Bronchial epithelial cell (primary cell): ENCODE data around the gene NBEA. TPM values are rescaled to one million over a fixed set of nuclear protein-coding genes. Genes with fewer than 3 reads are reported as not detected.

Source experiments
- DNase-seq: peaks from one replicate; pipeline ENCODE4 v3.0.0-alpha.2; 2010; ENCODE audit warnings: low read depth
- FAIRE-seq: peaks from 2 replicates; lab custom pipeline; 2011; peaks lifted over from hg19 to GRCh38; lab: Jason Lieb, UNC
- H3K27me3 ChIP-seq: 2 replicates; pipeline ENCODE4 v1.5.1; 2011; ENCODE audit warnings: low read length; ENCODE audit not compliant: control insufficient read depth, insufficient read depth
- H3K36me3 ChIP-seq: 2 replicates; pipeline ENCODE4 v1.5.1; 2011; ENCODE audit warnings: low read length; ENCODE audit not compliant: control insufficient read depth, insufficient read depth
- H3K4me3 ChIP-seq: 2 replicates; pipeline ENCODE4 v1.5.1; 2011; ENCODE audit warnings: mild to moderate bottlenecking, low read depth, low read length, control low read depth
- total RNA-seq: library from RNA; depleted of rRNA; stranded (reverse); fragments of >200 nt; gene quantifications from 2 replicates; pipeline ENCODE4 v1.2.1, GENCODE V29; 2014
- TF ChIP-seq, protein P1 (sequence below): IDR thresholded peaks from 2 replicates; pipeline ENCODE4 v1.5.1; 2011; ENCODE audit warnings: mild to moderate bottlenecking, moderate library complexity, low read length, control low read depth, inconsistent platforms; ENCODE audit not compliant: insufficient read depth, severe bottlenecking

NBEA gene
- total RNA-seq, 1 donor from 2014 or later = 0.53 TPM

DNA sequence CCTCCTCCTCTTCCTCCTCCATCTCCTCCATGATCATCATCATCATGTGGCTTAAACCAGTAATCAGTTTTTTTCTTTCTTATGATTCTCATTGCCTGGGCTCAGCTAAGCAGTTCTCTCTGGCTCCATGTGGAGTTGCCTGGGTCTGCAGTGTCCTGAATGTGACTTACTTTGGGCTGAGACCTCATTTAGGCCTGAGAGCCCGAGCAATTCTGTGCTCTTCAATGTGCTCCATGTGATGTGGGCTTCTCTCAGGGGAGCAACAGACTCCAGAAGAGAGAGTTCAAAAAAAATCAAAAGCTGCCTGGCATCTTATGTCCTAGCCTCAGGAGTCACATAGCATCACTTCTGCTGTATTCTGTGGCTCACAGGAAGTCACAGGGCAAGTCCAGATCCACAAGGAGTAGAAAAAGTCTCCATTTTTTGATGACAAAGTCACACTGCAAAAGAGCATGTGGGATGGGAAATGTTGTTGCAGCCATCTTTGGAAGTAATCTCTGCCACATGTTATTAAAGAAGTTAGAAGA, 405.7 kb downstream of the NBEA start:
- no peaks in the 10 kb centered on the region for H3K36me3 ChIP-seq
- TF ChIP-seq, protein P1, sequence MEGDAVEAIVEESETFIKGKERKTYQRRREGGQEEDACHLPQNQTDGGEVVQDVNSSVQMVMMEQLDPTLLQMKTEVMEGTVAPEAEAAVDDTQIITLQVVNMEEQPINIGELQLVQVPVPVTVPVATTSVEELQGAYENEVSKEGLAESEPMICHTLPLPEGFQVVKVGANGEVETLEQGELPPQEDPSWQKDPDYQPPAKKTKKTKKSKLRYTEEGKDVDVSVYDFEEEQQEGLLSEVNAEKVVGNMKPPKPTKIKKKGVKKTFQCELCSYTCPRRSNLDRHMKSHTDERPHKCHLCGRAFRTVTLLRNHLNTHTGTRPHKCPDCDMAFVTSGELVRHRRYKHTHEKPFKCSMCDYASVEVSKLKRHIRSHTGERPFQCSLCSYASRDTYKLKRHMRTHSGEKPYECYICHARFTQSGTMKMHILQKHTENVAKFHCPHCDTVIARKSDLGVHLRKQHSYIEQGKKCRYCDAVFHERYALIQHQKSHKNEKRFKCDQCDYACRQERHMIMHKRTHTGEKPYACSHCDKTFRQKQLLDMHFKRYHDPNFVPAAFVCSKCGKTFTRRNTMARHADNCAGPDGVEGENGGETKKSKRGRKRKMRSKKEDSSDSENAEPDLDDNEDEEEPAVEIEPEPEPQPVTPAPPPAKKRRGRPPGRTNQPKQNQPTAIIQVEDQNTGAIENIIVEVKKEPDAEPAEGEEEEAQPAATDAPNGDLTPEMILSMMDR = no peak
- no peak for FAIRE-seq

DNA sequence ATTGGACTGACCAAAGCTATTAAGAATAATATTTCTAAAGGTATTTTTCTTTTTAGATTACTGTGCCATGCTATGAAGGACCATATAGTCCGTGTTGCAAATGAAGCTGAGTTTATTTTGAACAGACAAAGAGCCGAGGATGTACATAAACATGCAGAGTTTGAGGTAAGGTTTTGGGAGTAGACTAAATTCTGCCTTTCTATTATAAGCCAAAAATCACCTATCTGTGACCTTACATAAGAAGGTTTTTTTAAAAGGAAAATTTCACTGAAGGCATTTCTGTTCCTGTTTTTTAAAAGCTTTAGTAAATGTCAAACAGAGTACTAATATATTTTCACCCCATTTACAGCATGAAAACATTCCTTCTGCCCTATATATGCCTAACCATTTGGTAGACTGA, 407.0 kb downstream of the NBEA start:
- no peaks in the 10 kb centered on the region for H3K27me3 ChIP-seq
- H3K4me3 ChIP-seq = no peak overlapping the region
- TF ChIP-seq, protein P1 = no peak
- no peaks in the 10 kb centered on the region for H3K36me3 ChIP-seq
- DNase-seq (no peak), FAIRE-seq (no peak)

More for the DNA sequence above, 405.7 kb downstream of the NBEA start:
- no peak for DNase-seq
- no peaks in the 10 kb centered on the region for H3K27me3 ChIP-seq
- no peak overlapping the region for H3K4me3 ChIP-seq

DNA sequence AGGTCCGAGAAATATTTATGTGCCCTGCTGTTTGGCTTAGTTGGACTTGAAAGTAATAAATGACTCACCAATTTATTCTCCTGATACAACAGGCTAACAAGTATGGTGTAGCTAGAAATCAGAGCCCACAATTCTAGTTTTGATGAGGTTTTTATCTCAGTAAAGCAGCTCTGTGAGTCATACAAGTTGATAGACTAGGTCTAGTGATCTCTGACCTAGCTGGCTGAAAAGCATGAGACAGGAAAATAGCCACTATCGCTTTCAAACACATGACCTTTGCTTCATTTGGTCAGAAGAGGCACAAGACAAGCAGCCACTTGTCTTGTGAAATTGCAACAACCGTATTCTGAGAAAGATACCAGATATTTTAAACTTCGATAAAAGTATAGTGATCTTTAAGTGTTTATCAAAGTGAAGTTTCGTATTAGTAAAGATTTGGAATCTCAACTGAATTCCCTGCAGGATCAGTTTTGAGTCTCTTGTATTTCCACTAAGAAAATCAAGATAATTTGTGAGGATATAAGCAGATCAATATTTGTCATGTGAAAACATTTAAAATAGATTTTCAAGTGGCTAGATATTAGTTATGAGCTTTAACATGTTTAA, 407.7 kb downstream of the NBEA start:
- DNase-seq (peak; percentile 51), FAIRE-seq (no peak)
- H3K27me3 ChIP-seq = no peaks in the 10 kb centered on the region
- no peaks in the 10 kb centered on the region for H3K36me3 ChIP-seq
- no peak overlapping the region for H3K4me3 ChIP-seq
- TF ChIP-seq, protein P1 = no peak

DNA sequence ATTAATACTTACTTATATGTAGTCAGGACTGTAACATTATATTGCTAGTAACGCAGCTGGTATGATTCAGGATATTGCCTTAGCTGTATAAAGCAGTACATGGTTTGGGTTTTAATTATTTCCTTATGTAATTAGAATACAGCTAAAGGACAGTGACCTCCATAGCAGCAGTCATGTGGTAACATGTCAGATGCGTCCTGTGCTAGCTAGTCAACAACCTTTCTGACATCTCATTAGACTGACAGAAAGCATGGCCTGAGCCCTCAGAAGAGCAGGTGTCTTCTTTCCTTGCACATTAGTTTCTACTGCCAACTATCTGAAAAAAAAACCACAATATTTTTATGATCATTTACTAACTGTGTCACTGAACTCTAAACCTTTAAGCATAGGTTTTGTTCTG, 412.2 kb downstream of the NBEA start:
- Histone ChIP-seq H3K36me3 (no peaks in the 10 kb centered on the region), H3K4me3 (no peak overlapping the region), H3K27me3 (no peaks in the 10 kb centered on the region)
- DNase-seq (no peak), FAIRE-seq (no peak)
- TF ChIP-seq, protein P1 = no peak

DNA sequence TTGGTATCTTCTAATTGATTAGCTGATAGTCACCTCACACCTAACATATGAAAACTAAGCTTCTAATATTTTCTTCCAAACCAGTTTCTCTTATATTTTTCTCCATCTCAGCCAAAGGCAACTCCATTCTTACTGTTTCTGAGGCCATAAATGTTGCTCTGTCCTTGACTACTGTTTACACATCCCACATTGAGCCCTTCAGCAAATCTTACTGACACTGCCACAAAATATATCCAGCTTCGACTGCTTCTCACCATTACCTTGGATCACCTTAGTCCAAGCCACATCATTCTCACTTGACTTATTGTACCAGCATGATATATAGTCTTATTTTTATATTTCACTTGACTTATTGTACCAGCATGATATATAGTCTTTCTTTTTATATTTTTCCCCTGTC, 412.8 kb downstream of the NBEA start:
- H3K4me3 ChIP-seq = no peak overlapping the region
- TF ChIP-seq, protein P1 = no peak
- no peak for FAIRE-seq

DNA sequence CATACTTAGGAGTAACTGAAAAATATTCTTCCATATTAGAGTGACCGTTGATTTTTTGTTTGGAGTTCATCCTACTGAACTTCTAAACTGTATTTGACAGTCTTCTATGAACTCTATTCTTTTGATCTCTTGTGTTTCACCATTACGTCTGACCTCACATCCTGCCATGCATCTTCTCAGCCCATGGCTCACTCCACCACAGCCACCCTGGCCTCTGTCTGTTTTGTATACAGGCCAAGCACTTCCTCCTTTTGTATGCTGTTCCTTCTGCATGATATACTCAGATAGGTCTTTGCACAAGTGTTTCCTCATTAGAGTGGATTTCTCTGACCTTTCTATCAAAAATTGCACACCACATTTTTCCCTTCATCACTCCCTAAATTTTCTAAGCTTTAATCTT, 414.5 kb downstream of the NBEA start:
- TF ChIP-seq, protein P1 = no peak
- FAIRE-seq = no peak

More for the DNA sequence above, 412.8 kb downstream of the NBEA start:
- DNase-seq = no peak
- no peaks in the 10 kb centered on the region for H3K36me3 ChIP-seq
- no peaks in the 10 kb centered on the region for H3K27me3 ChIP-seq

More for the DNA sequence above, 414.5 kb downstream of the NBEA start:
- no peak for DNase-seq
- no peak overlapping the region for H3K4me3 ChIP-seq
- H3K36me3 ChIP-seq = no peaks in the 10 kb centered on the region
- H3K27me3 ChIP-seq = no peaks in the 10 kb centered on the region
